Neural cell (in vitro differentiated cells): ENCODE results near the gene MT1H. TPM values are rescaled to one million over a fixed set of nuclear protein-coding genes. Genes with fewer than 3 reads are reported as not detected.

Source experiments
- H2AFZ ChIP-seq: fragments of 200-600, 300-800 bp; sonication (generic), shearing (Covaris generic); 2 replicates; pipeline ENCODE4 v1.6.0; 2014; ENCODE audit warnings: low read depth, mild to moderate bottlenecking, antibody characterized with exemption, low read length, moderate library complexity
- H3F3A ChIP-seq: fragments of 200-600 bp; shearing (Covaris generic); 2 replicates; pipeline ENCODE4 v1.6.1; 2016; ENCODE audit warnings: mild to moderate bottlenecking, moderate library complexity, mixed read lengths, antibody characterized with exemption, low read length; ENCODE audit not compliant: insufficient read depth, poor library complexity, severe bottlenecking
- H3K27ac ChIP-seq: fragments of 200-600, 300-800 bp; sonication (generic), shearing (Covaris generic); 2 replicates; pipeline ENCODE4 v1.5.1; 2014; ENCODE audit warnings: mild to moderate bottlenecking, low read length, moderate library complexity
- H3K27me3 ChIP-seq: fragments of 300-800, 200-600 bp; sonication (generic), shearing (Covaris generic); 2 replicates; pipeline ENCODE4 v1.6.0; 2014; ENCODE audit warnings: mild to moderate bottlenecking, low read depth, low read length, moderate library complexity; ENCODE audit not compliant: insufficient read depth
- H3K36me3 ChIP-seq: fragments of 300-800, 200-600 bp; sonication (generic), shearing (Covaris generic); 2 replicates; pipeline ENCODE4 v1.5.1; 2014; ENCODE audit warnings: mild to moderate bottlenecking, antibody characterized with exemption, low read length, moderate library complexity; ENCODE audit not compliant: insufficient read depth
- H3K4me2 ChIP-seq: fragments of 300-800, 200-600 bp; sonication (generic), shearing (Covaris generic); 2 replicates; pipeline ENCODE4 v1.6.0; 2014; ENCODE audit warnings: mild to moderate bottlenecking, low read length
- H3K4me3 ChIP-seq: fragments of 300-800, 200-600 bp; sonication (generic), shearing (Covaris generic); 2 replicates; pipeline ENCODE4 v1.5.1; 2014; ENCODE audit warnings: mild to moderate bottlenecking, low read length, moderate library complexity
- H3K79me2 ChIP-seq: fragments of 200-600 bp; shearing (Covaris generic); replicated peaks from 2 replicates; pipeline ENCODE4 v1.6.0; 2014; ENCODE audit warnings: mild to moderate bottlenecking, low read length, moderate library complexity; ENCODE audit not compliant: insufficient read depth
- H3K9ac ChIP-seq: fragments of 300-800, 200-600 bp; sonication (generic), shearing (Covaris generic); 2 replicates; pipeline ENCODE4 v1.6.1; 2016; ENCODE audit warnings: mild to moderate bottlenecking, low read length, mixed read lengths
- H3K9me2 ChIP-seq: fragments of 200-600 bp; shearing (Covaris generic); 2 replicates; pipeline ENCODE4 v1.6.1; 2016; ENCODE audit warnings: mild to moderate bottlenecking, low read length, mixed read lengths; ENCODE audit not compliant: insufficient read depth
- H3K9me3 ChIP-seq: fragments of 200-600, 300-800 bp; sonication (generic), shearing (Covaris generic); 2 replicates; pipeline ENCODE4 v1.6.1; 2016; ENCODE audit warnings: mild to moderate bottlenecking, mixed run types, low read length, moderate library complexity, mixed read lengths
- H4K20me1 ChIP-seq: fragments of 200-600 bp; shearing (Covaris generic); 2 replicates; pipeline ENCODE4 v1.6.1; 2016; ENCODE audit warnings: mild to moderate bottlenecking, mixed run types; ENCODE audit not compliant: insufficient read depth
- CTCF ChIP-seq: fragments of 450-650 bp; IDR thresholded peaks from 2 replicates; pipeline ENCODE4 v1.5.1; 2014; ENCODE audit warnings: antibody characterized with exemption, mild to moderate bottlenecking, moderate library complexity; ENCODE audit not compliant: poor library complexity, severe bottlenecking
- EP300 ChIP-seq: fragments of 450-650 bp; conservative IDR thresholded peaks from 2 replicates; pipeline ENCODE4 v1.6.1; 2014; ENCODE audit warnings: antibody characterized with exemption, mild to moderate bottlenecking, moderate library complexity; ENCODE audit not compliant: poor library complexity, severe bottlenecking
- EZH2 ChIP-seq: fragments of 200-600, 300-800 bp; shearing (Covaris generic), sonication (generic); IDR thresholded peaks from 2 replicates; pipeline ENCODE4 v1.6.1; 2014; ENCODE audit warnings: antibody characterized with exemption, low read length, borderline replicate concordance, mild to moderate bottlenecking; ENCODE audit not compliant: insufficient read depth, poor library complexity, severe bottlenecking
- MXI1 ChIP-seq: fragments of 450-650 bp; conservative IDR thresholded peaks from 2 replicates; pipeline ENCODE4 v1.6.1; 2014; ENCODE audit warnings: antibody characterized with exemption, mild to moderate bottlenecking; ENCODE audit not compliant: poor library complexity, severe bottlenecking
- POLR2AphosphoS5 ChIP-seq: IDR thresholded peaks from 2 replicates; pipeline ENCODE4 v1.6.1; 2012
- RAD21 ChIP-seq: fragments of 450-650 bp; conservative IDR thresholded peaks from 2 replicates; pipeline ENCODE4 v1.6.1; 2014; ENCODE audit warnings: antibody characterized with exemption, mild to moderate bottlenecking, moderate library complexity
- REST ChIP-seq: IDR thresholded peaks from 2 replicates; pipeline ENCODE4 v1.6.1; 2012; ENCODE audit warnings: borderline replicate concordance
- SMC3 ChIP-seq: fragments of 450-650 bp; conservative IDR thresholded peaks from 2 replicates; pipeline ENCODE4 v1.6.1; 2014; ENCODE audit warnings: antibody characterized with exemption, mild to moderate bottlenecking, moderate library complexity; ENCODE audit not compliant: poor library complexity
- TAF1 ChIP-seq: IDR thresholded peaks from 2 replicates; pipeline ENCODE4 v1.6.1; 2012; ENCODE audit warnings: low read depth
- polyA plus RNA-seq: library from polyadenylated mRNA; depleted of rRNA; stranded (reverse); fragments of >200 nt; gene quantifications from 2 replicates; pipeline ENCODE4 v1.2.3, GENCODE V29; 2014

Gene MT1H
- polyA plus RNA-seq, 1 donor from 2014 or later = not detected

- Histone ChIP-seq H4K20me1 (no peaks in the 10 kb centered on the region), H3K9ac (no peak overlapping the region), H3K9me2 (no peaks in the 10 kb centered on the region), H3K79me2 (no peaks in the 10 kb centered on the region), H3K27me3 (peaks cover 54% of the 10 kb centered on the region), H3K36me3 (no peaks in the 10 kb centered on the region), H3K27ac (no peak overlapping the region), H3K9me3 (no peaks in the 10 kb centered on the region), H3K4me2 (no peak overlapping the region), H3F3A (no peaks in the 10 kb centered on the region), H2AFZ (no peak overlapping the region), H3K4me3 (no peak overlapping the region)
- no peak for TF ChIP-seq RAD21
- no peak for TF ChIP-seq EP300
- no peak for TF ChIP-seq TAF1
- TF ChIP-seq MXI1 = no peak
- TF ChIP-seq REST = no peak
- TF ChIP-seq POLR2AphosphoS5 = no peak
- TF ChIP-seq SMC3 = no peak
- no peak for TF ChIP-seq EZH2
- TF ChIP-seq CTCF = no peak
Observed at GRCh38 chr16:56649271-56649670, 20.3 kb upstream of the MT1H start.

GRCh38 chr16:56649820-56650219, 19.8 kb upstream of the MT1H start:
- Histone ChIP-seq H4K20me1 (no peaks in the 10 kb centered on the region), H3K9me3 (no peaks in the 10 kb centered on the region), H3K9ac (no peak overlapping the region), H3K4me2 (no peak overlapping the region), H3K9me2 (no peaks in the 10 kb centered on the region), H3K4me3 (no peak overlapping the region), H3K36me3 (no peaks in the 10 kb centered on the region), H2AFZ (no peak overlapping the region), H3K27ac (no peak overlapping the region), H3K27me3 (peaks cover 48% of the 10 kb centered on the region), H3K79me2 (no peaks in the 10 kb centered on the region), H3F3A (no peaks in the 10 kb centered on the region)
- TF ChIP-seq MXI1 = no peak
- no peak for TF ChIP-seq REST
- TF ChIP-seq TAF1 = no peak
- no peak for TF ChIP-seq SMC3
- no peak for TF ChIP-seq CTCF
- no peak for TF ChIP-seq EP300
- TF ChIP-seq POLR2AphosphoS5 = no peak
- no peak for TF ChIP-seq EZH2
- TF ChIP-seq RAD21 = no peak
